Mesothelial cell of epicardium (in vitro differentiated cells): Measurements from ENCODE around the gene YIPF1. TPM values are rescaled to one million over a fixed set of nuclear protein-coding genes. Genes with fewer than 3 reads are reported as not detected.

Experiments used
- DNase-seq, 2 experiments: peaks; one replicate each; pipeline ENCODE4 v3.0.0; 2021; ENCODE audit warnings: low spot score in 2 of 2; ENCODE audit not compliant: unreplicated experiment in 2 of 2
- H3K27ac Mint-ChIP-seq: 2 replicates; pipeline ENCODE4 v1.8.0; 2021; ENCODE audit warnings: mixed read lengths
- H3K27me3 Mint-ChIP-seq: 2 replicates; pipeline ENCODE4 v1.8.0; 2021; ENCODE audit warnings: low read depth, mixed read lengths
- H3K36me3 Mint-ChIP-seq: 2 replicates; pipeline ENCODE4 v1.8.0; 2021; ENCODE audit warnings: mixed read lengths
- H3K4me1 Mint-ChIP-seq: 2 replicates; pipeline ENCODE4 v1.8.0; 2021; ENCODE audit warnings: mixed read lengths
- H3K4me3 Mint-ChIP-seq: 2 replicates; pipeline ENCODE4 v1.8.0; 2021; ENCODE audit warnings: mild to moderate bottlenecking, moderate library complexity, mixed read lengths
- H3K9me3 Mint-ChIP-seq: 2 replicates; pipeline ENCODE4 v1.8.0; 2021; ENCODE audit warnings: mixed read lengths
- total RNA-seq: library from RNA; stranded (reverse); gene quantifications from 3 replicates; pipeline ENCODE4 v1.2.1, GENCODE V29; 2021
- TF ChIP-seq, protein P1 (sequence below): fragments of 200-600 bp; sonication (generic); IDR thresholded peaks from one replicate; pipeline ENCODE4 v1.5.0; 2021; ENCODE audit warnings: antibody characterized with exemption; ENCODE audit not compliant: unreplicated experiment

Gene YIPF1
- total RNA-seq, 1 donor from 2014 or later = 30.9 TPM

DNA sequence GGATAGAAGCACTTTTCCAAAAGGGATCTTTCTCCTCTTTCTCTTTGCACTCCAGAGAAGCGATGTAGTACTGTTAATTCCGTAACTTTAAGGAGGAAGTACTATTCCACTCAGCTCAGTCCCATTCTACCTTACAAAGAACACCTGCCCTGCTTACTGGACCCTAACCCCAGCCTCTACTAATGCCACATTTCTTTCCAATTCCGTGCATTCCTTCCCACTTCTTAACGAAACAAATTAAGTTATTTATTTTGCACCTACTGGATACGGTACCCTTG, 52.0 kb downstream of the YIPF1 start:
- Mint-ChIP-seq H3K36me3 (peaks cover 4% of the 10 kb centered on the region), H3K9me3 (peaks cover 8% of the 10 kb centered on the region)
- TF ChIP-seq, protein P1, sequence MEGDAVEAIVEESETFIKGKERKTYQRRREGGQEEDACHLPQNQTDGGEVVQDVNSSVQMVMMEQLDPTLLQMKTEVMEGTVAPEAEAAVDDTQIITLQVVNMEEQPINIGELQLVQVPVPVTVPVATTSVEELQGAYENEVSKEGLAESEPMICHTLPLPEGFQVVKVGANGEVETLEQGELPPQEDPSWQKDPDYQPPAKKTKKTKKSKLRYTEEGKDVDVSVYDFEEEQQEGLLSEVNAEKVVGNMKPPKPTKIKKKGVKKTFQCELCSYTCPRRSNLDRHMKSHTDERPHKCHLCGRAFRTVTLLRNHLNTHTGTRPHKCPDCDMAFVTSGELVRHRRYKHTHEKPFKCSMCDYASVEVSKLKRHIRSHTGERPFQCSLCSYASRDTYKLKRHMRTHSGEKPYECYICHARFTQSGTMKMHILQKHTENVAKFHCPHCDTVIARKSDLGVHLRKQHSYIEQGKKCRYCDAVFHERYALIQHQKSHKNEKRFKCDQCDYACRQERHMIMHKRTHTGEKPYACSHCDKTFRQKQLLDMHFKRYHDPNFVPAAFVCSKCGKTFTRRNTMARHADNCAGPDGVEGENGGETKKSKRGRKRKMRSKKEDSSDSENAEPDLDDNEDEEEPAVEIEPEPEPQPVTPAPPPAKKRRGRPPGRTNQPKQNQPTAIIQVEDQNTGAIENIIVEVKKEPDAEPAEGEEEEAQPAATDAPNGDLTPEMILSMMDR = no peak

DNA sequence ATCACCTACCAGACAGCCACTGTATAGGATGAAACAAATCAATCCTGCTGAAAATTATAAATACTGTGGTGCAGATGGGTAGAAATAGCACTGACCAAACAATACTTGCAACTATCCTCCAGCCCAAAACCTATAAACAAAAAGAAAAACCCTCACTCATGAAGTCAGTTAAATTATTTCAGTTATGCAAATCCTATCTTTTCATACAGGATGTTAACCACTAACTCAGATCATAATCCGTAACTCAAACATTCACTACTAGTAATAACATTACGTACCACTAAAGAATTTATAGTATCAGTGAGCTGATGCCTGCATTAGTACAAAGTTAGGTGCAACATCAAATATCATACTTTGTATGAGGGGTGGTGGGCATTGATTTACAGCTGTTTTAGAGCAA, 54.1 kb downstream of the YIPF1 start:
- no peak for DNase-seq
- H3K27ac Mint-ChIP-seq = peak overlapping the region; percentile 28
- TF ChIP-seq, protein P1 = no peak
- H3K4me3 Mint-ChIP-seq = no peak overlapping the region
- no peaks in the 10 kb centered on the region for H3K9me3 Mint-ChIP-seq
- H3K27me3 Mint-ChIP-seq = no peaks in the 10 kb centered on the region
- peaks cover 3% of the 10 kb centered on the region for H3K36me3 Mint-ChIP-seq
- H3K4me1 Mint-ChIP-seq = peaks cover 12% of the 10 kb centered on the region

More for the DNA sequence above, 52.0 kb downstream of the YIPF1 start:
- peaks cover 12% of the 10 kb centered on the region for H3K4me1 Mint-ChIP-seq
- DNase-seq = no peak
- H3K4me3 Mint-ChIP-seq = peak overlapping the region; percentile 97
- no peaks in the 10 kb centered on the region for H3K27me3 Mint-ChIP-seq
- peak overlapping the region; percentile 93 for H3K27ac Mint-ChIP-seq

DNA sequence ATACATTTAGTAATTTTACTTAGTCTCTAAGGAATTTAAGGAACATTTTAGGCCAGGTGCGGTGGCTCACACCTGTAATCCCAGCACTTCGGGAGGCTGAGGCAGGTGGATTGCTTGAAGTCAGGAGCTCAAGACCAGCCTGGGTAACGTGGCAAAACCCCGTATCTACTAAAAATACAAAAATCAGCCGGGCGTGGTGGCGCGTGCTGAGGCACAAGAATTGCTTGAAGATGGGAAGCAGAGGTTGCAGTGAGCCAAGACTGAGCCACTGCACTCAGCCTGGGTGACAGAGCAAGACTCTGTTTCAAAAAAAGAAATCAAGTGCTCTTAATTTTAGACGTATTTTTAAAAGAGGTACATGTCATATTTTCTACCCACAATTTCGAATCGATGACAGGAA, 54.8 kb downstream of the YIPF1 start:
- TF ChIP-seq, protein P1 = no peak
- no peak overlapping the region for H3K4me3 Mint-ChIP-seq
- H3K27me3 Mint-ChIP-seq = no peaks in the 10 kb centered on the region
- DNase-seq = no peak
- no peak overlapping the region for H3K27ac Mint-ChIP-seq
- H3K36me3 Mint-ChIP-seq = peaks cover 3% of the 10 kb centered on the region
- H3K9me3 Mint-ChIP-seq = no peaks in the 10 kb centered on the region
- peaks cover 12% of the 10 kb centered on the region for H3K4me1 Mint-ChIP-seq

DNA sequence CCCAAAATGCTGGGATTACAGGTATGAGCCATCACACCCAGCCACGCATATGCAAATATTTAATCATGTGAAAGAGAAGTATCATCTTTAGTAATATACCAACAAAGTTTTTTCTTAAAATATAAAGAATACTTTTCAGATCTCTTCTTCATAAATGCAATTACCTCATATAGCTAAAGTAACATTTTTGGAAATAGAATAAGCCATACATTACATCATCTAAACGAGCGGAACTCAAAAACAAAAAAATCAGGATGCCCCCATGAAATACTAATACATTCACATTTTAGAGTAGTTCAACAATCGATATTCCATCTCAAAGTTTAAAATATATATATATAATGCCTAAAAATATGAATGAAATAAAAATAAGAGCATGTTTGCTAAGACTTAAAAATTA, 56.2 kb downstream of the YIPF1 start:
- no peak for DNase-seq
- TF ChIP-seq, protein P1 = no peak
- Mint-ChIP-seq H3K4me3 (no peak overlapping the region), H3K9me3 (no peaks in the 10 kb centered on the region), H3K27me3 (no peaks in the 10 kb centered on the region), H3K4me1 (peaks cover 12% of the 10 kb centered on the region), H3K36me3 (peaks cover 3% of the 10 kb centered on the region), H3K27ac (no peak overlapping the region)

DNA sequence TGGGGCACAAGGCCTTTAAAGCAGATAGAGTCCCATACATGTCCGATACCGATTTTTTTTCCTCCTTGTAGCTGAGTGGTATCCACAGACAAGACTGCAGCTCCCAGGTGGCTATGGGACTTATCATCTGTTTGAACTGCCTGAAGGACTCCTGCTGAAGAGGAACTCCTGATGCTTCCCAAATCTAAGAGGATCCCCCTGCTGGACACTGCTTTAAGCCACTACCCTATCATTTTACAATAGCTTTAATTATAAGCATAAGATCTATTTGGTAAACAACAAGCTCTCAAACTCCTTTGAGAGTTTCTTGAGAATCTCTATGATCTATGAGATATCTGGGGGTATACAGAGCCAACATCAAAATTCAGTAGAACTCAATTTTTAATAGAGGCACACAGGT, 63.2 kb downstream of the YIPF1 start:
- DNase-seq = no peak
- Mint-ChIP-seq H3K36me3 (peaks cover 8% of the 10 kb centered on the region), H3K27me3 (no peaks in the 10 kb centered on the region), H3K27ac (no peak overlapping the region), H3K4me3 (no peak overlapping the region), H3K4me1 (no peaks in the 10 kb centered on the region), H3K9me3 (no peaks in the 10 kb centered on the region)
- TF ChIP-seq, protein P1 = no peak

DNA sequence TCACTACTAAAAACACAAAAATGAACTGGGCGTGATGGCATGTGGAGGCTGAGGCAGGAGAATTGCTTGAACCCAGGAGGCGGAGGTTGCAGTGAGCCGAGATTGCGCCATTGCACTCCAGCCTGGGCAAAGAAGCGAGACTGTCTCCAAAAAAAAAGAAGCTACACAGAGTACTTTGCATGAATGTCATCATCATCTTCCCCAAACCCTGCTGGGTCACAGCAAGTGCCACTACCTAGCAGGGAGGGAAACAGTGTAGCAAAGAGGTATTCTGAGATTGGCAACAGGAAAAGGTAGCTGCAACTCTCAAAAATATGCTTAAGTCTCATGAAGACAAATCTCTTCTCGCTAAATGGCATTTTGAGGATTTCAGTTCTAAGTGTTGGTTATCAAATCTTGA, 64.3 kb downstream of the YIPF1 start:
- no peaks in the 10 kb centered on the region for H3K9me3 Mint-ChIP-seq
- H3K4me1 Mint-ChIP-seq = no peaks in the 10 kb centered on the region
- no peak overlapping the region for H3K27ac Mint-ChIP-seq
- H3K36me3 Mint-ChIP-seq = peaks cover 8% of the 10 kb centered on the region
- no peak overlapping the region for H3K4me3 Mint-ChIP-seq
- TF ChIP-seq, protein P1 = no peak
- no peaks in the 10 kb centered on the region for H3K27me3 Mint-ChIP-seq
- DNase-seq = no peak
